Uterus (tissue), 4 donors: ENCODE measurements around the gene KIFAP3. TPM values are rescaled to one million over a fixed set of nuclear protein-coding genes. Genes with fewer than 3 reads are reported as not detected.
"Not testable (repeated sequence)": the region's sequence is repeated elsewhere in the genome, so short reads cannot be mapped to it uniquely, and the experiment has no call there.

Experiments
- DNase-seq, 2 donors: peaks; one replicate each; pipeline ENCODE4 v3.0.0-alpha.2; 2019 to 2020
- H3K27ac ChIP-seq, 2 donors: fragments of 200-600 bp; sonication (generic); 1 replicate in 1 of 2; 2 replicates in 1 of 2; pipeline ENCODE4 v1.5.1; 2016 to 2018
- H3K27me3 ChIP-seq, 2 donors: fragments of 200-600 bp; sonication (generic); one replicate each; pipeline ENCODE4 v1.5.1; 2018 to 2019; ENCODE audit warnings: control low read depth in 1 of 2
- H3K36me3 ChIP-seq, 2 donors: fragments of 200-600 bp; sonication (generic); one replicate each; pipeline ENCODE4 v1.5.1; 2019; ENCODE audit warnings: control low read depth in 1 of 2
- H3K4me1 ChIP-seq, 2 donors: fragments of 200-600 bp; sonication (generic); one replicate each; pipeline ENCODE4 v1.5.1; 2018 to 2019; ENCODE audit warnings: control low read depth in 1 of 2
- H3K4me3 ChIP-seq, 2 donors: fragments of 200-600 bp; sonication (generic); 1 replicate in 1 of 2; 2 replicates in 1 of 2; pipeline ENCODE4 v1.5.1; 2018 to 2019; ENCODE audit warnings: mild to moderate bottlenecking in 1 of 2
- H3K9me3 ChIP-seq, 2 donors: fragments of 200-600 bp; sonication (generic); one replicate each; pipeline ENCODE4 v1.5.1; 2019; ENCODE audit warnings: control low read depth in 1 of 2
- CTCF ChIP-seq, 4 experiments: fragments of 200-600 bp in 2 of 4; fragments of 450-650 bp in 2 of 4; sonication (generic) in 2 of 4; IDR thresholded peaks; one replicate each; pipeline ENCODE4 v1.5.1; 2016 to 2019; ENCODE audit warnings: antibody characterized with exemption in 4 of 4, mild to moderate bottlenecking in 2 of 4, moderate library complexity in 1 of 4
- POLR2A ChIP-seq, 2 donors: fragments of 450-650 bp; IDR thresholded peaks; one replicate each; pipeline ENCODE4 v1.6.1; 2016; ENCODE audit warnings: antibody characterized with exemption in 2 of 2, mild to moderate bottlenecking in 1 of 2, moderate library complexity in 1 of 2
- intact Hi-C: fragments of 100-400 bp; cut with DNase I; formaldehyde crosslinking; loops from one replicate; pipeline ENCODE4 v1.15.1; 2023; ENCODE audit warnings: low total_unique reads
- total RNA-seq, 4 donors: library from RNA; depleted of rRNA in 3 of 4; stranded (reverse); fragments of >200 nt in 3 of 4; gene quantifications; one replicate each; pipeline versions ENCODE4 v1.1.0 to v1.2.4, GENCODE V29; 2014 to 2023
- donor health status: DM: yes; HTN: yes; CAD: no.

KIFAP3 gene
- total RNA-seq, 4 donors from 2014 or later: 6.1 to 79.0 (median 58.7) TPM

GRCh38 chr1:170071378-170071777 is 3.1 kb downstream of the KIFAP3 start:
- Histone ChIP-seq H3K9me3 (no peaks in the 10 kb centered on the region), H3K4me1 (peaks cover 0 to 10% of the 10 kb centered on the region in 2 donors), H3K4me3 (no peak overlapping the region), H3K27me3 (no peaks in the 10 kb centered on the region), H3K27ac (no peak overlapping the region), H3K36me3 (no peaks in the 10 kb centered on the region)
- TF ChIP-seq POLR2A (IDR thresholded peaks at IDR 0.05) (no peak), CTCF (IDR thresholded peaks at IDR 0.05) (no peak)
- DNase-seq: no peak
- intact Hi-C loops: no loop called here

GRCh38 chr1:170068923-170069322 is 5.6 kb downstream of the KIFAP3 start:
- peaks cover 0 to 10% of the 10 kb centered on the region in 2 donors for H3K4me1 ChIP-seq
- intact Hi-C loops: no loop called here
- no peak for TF ChIP-seq CTCF (IDR thresholded peaks at IDR 0.05)

GRCh38 chr1:170067253-170067819 is 7.2 kb downstream of the KIFAP3 start:
- Histone ChIP-seq H3K36me3 (no peaks in the 10 kb centered on the region), H3K4me3 (no peak overlapping the region), H3K27me3 (no peaks in the 10 kb centered on the region), H3K27ac (no peak overlapping the region), H3K4me1 (peaks cover 0 to 10% of the 10 kb centered on the region in 2 donors), H3K9me3 (no peaks in the 10 kb centered on the region)
- no peak for TF ChIP-seq CTCF (IDR thresholded peaks at IDR 0.05)
- no peak for TF ChIP-seq POLR2A (IDR thresholded peaks at IDR 0.05)
- intact Hi-C loops: no loop called here
- no peak for DNase-seq

More at GRCh38 chr1:170068923-170069322, 5.6 kb downstream of the KIFAP3 start:
- Histone ChIP-seq H3K4me3 (no peak overlapping the region), H3K27me3 (no peaks in the 10 kb centered on the region), H3K36me3 (no peaks in the 10 kb centered on the region), H3K27ac (no peak overlapping the region), H3K9me3 (no peaks in the 10 kb centered on the region)
- DNase-seq: no peak

- TF ChIP-seq CTCF (IDR thresholded peaks at IDR 0.05) (no peak), POLR2A (IDR thresholded peaks at IDR 0.05) (no peak)
- Histone ChIP-seq H3K9me3 (no peaks in the 10 kb centered on the region), H3K27me3 (no peaks in the 10 kb centered on the region), H3K4me3 (no peak overlapping the region), H3K36me3 (no peaks in the 10 kb centered on the region), H3K27ac (no peak overlapping the region), H3K4me1 (peaks cover 0 to 8% of the 10 kb centered on the region in 2 donors)
- DNase-seq: no peak
- intact Hi-C loops: no loop called here
These were observed 9.7 kb downstream of the KIFAP3 start for GRCh38 chr1:170064821-170065220.

GRCh38 chr1:170063109-170063826 is 11.2 kb downstream of the KIFAP3 start:
- Histone ChIP-seq H3K4me3 (no peak overlapping the region), H3K27ac (no peak overlapping the region), H3K36me3 (no peaks in the 10 kb centered on the region), H3K27me3 (no peaks in the 10 kb centered on the region), H3K4me1 (peaks cover 0 to under 1% of the 10 kb centered on the region in 2 donors), H3K9me3 (no peaks in the 10 kb centered on the region)
- no peak for TF ChIP-seq CTCF (IDR thresholded peaks at IDR 0.05)
- TF ChIP-seq POLR2A (IDR thresholded peaks at IDR 0.05): no peak
- intact Hi-C loops: no loop called here
- no peak for DNase-seq

GRCh38 chr1:170061676-170062075 is 12.8 kb downstream of the KIFAP3 start:
- H3K36me3 ChIP-seq, H3K4me1 ChIP-seq, H3K27ac ChIP-seq, intact Hi-C loops, H3K4me3 ChIP-seq, H3K27me3 ChIP-seq, H3K9me3 ChIP-seq, DNase-seq: not testable (repeated sequence)

GRCh38 chr1:170060015-170060520 is 14.4 kb downstream of the KIFAP3 start:
- H3K4me3 ChIP-seq, H3K4me1 ChIP-seq, H3K27ac ChIP-seq, H3K9me3 ChIP-seq, H3K36me3 ChIP-seq, H3K27me3 ChIP-seq, DNase-seq, intact Hi-C loops: not testable (repeated sequence)
